Endometrial microvascular endothelial cells (primary cell): ENCODE results near the gene CYB5D1. TPM values are rescaled to one million over a fixed set of nuclear protein-coding genes. Genes with fewer than 3 reads are reported as not detected.

Source experiments
- in situ Hi-C: cut with HindIII; loops from 2 replicates; pipeline ENCODE4 v1.10.0; 2017; ENCODE audit warnings: low sequenced_read_pairs, low pct_unique_long_range_greater_than_20kb; ENCODE audit errors: inconsistent ontology term
- total RNA-seq: library from RNA; depleted of rRNA; stranded (reverse); fragments of >200 nt; gene quantifications from one replicate; pipeline ENCODE4 v1.2.3, GENCODE V29; 2015; ENCODE audit errors: inconsistent ontology term

The CYB5D1 gene
- total RNA-seq, 1 donor from 2014 or later: 7.6 TPM

DNA sequence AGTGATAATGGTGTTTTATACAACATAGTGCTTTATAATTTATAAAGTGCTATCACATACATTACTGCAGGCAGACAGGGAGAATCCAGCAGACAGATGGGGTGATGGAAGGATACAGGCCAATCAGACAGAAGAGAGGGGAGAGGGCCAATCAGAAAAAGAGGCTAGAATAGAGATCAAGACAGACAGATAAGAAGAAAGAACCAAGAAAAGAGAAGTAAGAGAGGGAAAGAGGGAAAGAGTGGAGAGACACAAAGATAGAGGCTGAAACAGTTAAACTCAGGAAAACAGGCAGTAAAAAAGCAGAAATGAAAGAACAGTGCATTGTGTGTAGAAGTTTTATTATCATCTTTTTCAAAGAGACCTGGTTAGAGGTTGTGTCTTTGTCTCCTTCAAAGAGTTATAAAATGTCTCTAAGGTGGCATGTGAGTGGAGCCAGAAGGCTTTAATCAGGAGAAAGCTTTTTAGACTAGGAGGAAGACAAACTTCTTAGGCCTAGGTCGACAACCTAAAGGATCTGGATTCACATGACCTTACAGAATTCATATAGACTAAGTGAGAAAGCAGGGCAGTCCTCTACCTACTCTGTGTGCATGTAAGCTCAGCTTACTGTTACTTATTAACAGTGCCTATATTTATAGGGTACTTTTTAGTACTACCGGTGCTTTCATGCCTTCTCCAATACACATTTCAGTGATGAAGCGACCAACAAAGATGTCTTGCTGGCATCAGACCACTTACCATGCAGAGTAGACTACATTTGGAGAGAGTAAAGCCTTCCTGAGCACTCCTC is 22.5 kb downstream of the CYB5D1 start:
- in situ Hi-C loops: no loop called here

DNA sequence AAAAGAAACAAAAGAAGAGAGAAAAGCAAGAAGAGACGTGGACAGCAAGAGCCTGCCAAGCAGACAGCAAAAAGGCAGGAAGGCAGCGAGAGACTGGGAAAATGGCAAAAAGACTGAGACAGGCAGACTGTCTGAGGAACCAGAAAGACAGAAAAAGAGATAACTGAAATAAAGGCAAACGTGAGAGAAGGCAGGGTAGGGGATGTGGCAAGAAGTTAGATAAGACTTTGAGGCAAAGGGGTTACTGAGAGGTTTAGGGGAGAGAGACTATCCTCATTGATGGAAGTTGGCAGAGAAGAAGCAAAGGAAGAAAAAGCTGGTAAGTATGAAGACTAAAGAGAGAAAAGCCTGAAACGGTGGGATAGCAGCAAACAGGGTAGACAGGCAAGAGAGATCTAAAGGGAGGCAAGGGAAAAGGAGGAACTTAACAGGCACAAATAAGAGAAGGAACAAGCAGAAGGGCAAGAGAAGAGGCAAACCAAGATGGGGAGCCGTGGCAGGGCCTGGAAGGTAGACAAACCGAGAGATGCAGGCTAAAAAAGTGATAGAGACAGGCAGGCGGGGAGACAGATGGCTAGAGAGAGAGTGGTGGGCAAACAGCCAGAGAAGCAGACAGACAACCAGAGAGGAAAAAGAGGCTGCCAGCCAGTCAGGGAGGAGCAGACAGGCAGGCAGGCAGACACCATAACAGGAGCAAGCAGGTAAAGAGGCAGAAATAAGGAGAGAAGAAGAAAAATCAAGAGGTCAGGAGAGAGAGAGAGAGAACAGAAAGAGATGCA is 23.7 kb downstream of the CYB5D1 start:
- in situ Hi-C loops: no loop called here

DNA sequence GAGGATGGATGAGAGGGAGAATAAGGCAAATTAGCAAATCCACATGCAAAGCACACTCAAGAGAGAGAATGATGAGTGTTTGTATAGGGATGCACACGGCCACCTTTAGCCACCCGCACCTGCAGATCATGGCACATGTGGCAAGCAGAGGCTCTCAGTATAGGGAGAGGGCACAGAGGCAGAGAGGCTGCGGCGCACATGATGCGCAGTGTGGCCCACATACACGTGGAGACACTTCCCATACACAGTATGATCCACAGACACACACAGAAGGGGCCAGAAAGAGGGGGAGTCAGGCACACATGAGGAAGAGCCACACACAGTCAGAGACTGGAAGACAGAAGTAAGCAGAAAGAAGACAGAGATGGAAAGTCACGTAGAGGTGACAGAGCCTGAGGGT is 24.3 kb downstream of the CYB5D1 start:
- in situ Hi-C loops: no loop called here

DNA sequence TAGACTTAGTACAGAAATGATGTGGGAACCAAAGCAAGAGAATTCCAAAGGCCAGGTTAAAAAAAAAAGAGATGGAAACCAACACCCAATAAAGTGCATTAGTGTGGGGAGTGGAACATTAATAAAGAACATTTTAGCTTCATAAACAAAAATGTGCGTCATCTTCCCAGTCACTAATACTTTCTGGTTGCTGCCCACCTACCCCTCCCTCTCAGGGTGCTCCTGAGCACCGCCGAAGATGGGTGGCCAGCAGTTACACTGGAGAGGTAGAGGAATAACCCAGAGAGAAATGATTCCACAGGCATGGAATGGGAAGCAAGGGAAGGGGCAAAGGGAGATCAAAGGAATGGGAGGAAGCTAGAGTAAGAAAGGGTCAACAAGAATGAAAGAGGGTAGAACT is 24.8 kb downstream of the CYB5D1 start:
- in situ Hi-C loops: no loop called here

DNA sequence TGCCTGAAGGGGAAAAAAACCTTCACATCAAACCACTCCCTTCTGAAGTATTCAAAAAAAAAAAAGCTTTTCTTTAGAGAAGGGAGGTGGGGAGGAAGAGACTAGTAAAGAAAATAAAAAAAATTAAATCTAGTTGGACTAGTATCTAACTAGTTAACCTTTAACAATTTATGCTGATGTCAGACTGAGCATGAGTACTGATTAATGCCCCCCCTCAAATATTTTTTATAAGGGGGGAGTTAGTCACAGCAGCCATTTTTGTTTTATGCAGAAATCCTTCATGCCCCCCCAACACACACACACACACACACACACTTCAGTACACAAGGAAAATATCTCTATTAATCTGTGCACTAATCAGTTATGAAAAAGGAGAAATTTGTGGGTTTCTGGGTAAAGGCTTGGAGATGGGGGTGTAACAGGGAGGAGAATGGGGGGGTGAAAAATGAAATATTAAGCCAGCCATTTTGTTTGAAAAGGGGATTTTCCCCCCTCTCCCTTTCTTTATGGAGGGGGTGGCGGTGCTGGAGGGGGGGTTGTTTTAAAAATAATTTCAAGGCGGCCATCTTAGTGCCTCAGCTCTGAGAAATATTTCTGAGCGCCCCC is 26.1 kb downstream of the CYB5D1 start:
- in situ Hi-C loops: no loop called here

DNA sequence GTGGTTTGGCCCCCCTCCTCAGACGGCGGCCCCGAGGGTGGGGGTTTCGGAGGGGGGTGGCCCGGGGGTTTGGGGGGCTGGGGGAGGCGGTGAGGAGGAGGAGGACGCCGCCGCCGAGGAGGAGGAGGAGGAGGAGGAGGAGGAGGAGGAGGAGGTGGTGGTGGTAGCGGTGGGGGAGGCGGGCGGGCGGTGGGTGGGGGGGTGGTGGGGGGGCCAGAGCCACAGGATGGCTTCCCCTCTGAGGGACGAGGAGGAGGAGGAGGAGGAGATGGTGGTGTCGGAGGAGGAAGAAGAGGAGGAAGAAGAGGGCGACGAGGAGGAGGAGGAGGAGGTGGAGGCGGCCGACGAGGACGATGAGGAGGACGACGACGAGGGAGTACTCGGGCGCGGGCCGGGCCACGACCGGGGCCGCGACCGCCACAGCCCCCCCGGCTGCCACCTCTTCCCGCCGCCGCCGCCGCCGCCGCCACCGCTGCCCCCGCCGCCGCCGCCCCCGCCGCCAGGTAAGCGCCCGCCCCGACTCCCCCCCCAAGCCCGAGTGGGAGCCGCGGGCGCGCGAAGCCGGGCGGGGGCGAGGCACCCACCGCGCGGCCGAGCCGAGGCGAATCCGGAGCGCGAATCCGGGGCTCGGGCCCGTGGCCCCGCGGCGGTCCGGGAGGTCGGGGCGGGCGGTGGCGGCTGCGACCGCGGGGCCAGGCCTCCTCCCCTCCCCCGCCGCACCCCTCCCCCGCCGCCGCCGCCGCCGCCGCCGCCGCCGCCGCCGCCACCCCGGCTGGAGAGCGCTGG is 27.0 kb downstream of the CYB5D1 start:
- in situ Hi-C loops: no loop called here

DNA sequence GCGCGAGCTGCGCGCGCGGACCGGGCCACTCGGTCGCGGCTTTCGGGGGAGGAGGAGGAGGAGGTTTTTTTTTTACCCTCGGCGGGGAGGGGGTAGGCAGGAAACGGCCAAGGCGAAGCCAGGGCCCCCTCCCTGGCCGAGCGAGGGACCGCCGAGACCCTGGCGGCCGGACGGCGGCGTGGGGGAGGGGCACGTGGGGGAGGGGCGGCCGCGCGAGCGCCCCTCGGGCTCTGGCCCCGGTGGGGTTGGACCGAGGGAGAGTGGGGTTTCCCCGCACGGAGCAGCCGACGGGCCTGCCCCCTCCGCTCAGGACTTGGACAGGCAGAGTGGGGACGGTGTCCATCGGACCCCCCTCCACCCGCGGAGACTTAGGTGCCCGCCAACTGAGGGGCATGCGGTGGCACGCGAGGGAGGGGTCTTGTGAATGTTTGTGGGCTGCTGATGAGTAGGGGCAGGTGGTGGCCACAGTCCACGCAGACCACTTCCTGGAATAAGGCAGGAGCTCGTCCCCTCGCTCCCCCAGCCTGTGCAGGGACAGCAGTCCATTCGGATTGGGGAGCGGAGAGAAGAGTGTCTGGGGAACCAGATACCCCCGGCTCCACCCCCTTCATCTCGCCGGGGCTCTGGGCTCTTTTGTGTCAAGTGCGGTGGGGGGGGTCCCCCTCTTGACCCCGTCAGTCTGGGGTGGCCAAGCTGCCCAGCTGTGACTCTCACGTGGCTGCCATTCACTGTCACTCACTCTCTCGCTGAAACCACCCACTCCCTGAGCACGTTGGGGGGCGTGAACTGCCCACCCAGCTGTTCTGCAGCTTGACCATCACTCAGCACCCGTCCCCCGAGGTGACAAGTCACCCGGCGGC is 27.8 kb downstream of the CYB5D1 start:
- in situ Hi-C loops: no loop called here

DNA sequence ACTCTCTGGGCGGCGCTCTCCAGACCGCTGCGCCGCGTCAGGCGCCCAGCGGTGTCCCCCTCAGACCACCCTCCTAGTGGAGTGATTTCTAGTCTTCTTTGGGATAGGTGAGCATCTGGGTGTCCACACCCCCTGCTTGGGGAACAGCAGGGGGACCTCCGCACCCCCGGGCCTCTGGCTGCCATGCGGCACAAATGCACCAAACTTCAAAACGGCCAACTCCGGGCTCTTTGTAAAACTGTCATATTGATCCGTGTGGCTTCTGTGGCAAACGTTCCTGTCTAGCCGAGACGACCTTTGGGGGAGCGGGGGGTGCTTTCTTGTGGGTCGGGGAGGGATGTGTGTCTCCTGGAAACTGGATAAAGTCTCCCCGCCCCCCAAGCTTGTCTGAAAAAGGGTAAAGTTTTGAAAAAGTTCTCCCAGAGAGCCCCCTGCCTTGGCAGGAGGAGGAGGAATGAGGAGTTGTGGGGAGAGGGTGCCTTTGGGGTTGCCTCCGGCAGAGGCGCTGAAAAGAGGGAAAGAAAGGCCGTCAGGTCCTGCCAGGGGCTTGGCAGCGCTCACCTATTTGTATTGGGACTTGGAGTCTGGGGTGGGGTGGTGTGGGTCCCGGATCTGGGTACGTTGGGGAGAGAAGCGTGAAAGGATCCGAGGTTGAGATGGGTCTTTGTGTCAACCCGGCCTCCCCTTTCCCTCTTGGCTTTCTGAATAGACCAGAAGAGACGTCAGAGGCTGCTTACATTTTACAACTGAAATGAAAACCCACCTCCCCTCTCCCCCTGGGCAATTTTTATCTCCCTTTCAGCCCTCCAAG is 28.6 kb downstream of the CYB5D1 start:
- in situ Hi-C loops: no loop called here

DNA sequence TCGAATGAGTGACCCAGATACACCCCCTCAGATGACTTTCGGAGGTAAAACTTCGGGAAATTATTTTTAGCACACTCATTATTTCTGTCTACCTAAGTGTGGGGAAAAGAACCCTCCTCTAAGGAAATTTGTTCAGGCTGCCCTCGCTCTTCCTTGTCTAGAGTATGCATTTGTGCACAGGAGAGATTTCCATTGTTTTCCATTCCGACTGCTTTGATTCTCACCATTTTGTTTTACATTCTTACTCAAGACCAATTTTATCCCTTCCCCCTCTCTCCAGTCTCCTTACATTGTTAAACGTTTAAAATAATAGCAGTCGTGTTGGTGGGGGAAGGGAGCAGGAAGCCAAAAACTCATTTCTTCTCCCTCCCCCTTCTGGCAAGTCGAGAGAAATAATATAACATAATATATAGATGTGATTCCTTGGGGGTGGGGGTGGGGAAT is 29.3 kb downstream of the CYB5D1 start:
- in situ Hi-C loops: no loop called here

DNA sequence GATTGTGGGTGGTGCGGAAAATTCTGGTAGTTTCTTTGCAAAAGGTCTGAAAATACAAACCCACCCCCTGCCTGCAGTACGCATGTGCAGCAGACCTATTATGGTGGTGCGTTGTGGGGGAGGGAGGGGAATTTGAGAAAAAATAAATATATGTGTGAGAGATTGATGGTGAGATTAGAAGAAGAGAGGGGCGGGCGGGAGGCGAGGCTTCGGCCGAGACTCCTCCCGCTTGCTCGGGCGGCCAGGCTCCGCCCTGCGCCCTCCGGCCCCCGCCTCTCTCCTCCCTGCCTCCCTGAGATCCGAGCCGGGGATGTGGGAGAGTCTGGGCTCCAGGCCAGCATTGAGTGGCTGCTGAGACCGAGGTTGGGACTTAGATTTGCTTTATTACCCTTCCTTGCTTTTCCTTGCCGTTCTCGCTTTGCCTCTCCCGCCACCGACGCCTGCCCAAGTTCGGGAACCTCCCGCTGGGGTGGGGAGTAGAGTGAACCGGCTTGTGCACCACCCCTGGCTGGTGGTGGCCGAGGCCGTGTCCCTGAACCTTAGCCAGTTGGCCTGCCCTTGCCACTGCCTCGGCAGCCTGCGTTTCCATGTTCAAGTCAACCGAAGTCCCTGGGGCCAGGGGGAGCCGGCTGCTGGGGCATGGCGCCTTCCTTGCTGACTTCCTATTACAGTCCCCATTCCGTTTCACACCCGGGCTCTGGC is 29.8 kb downstream of the CYB5D1 start:
- in situ Hi-C loops: no loop called here

DNA sequence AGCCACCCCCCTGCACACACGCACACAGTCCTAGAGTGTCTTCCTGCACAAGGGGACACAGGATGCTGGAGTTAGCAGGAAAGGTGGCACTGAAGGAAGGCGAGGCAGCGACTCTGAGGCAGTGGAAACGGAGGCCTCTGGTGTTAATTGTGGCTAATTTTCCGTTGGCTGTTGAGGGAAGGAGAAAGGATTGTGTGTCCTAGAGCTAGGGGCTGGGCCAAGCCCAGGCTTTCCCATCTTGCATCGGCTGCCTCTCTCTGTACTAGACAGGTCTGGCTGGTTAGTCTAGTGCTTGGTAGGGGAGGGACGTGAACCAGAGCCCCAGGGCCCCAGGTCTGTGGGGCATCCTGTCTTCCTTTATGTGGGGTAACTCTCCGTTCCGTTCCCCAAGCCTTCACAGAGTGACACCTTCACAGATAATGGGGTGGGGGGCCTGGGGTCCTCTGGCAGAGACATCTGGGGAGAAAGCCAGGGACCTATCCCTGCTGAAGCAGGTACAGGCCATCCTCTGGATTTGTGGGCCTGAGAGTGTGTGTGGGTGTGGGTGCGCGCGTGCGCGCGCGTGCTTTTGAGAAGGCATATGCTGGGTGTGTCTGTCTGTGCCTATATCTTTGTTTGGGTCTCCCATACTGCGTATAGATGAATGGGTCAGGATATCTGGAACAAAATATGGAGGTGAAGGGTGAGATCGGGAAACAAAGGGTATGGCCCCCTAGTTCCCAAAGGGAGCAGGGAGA is 30.5 kb downstream of the CYB5D1 start, which contains the start of gene CHD3:
CHD3 (plus strand) TSS at position 606 of the 737 bp plus-strand sequence. CDS start 212 bp downstream, outside the sequence.
- in situ Hi-C loops: no loop called here

DNA sequence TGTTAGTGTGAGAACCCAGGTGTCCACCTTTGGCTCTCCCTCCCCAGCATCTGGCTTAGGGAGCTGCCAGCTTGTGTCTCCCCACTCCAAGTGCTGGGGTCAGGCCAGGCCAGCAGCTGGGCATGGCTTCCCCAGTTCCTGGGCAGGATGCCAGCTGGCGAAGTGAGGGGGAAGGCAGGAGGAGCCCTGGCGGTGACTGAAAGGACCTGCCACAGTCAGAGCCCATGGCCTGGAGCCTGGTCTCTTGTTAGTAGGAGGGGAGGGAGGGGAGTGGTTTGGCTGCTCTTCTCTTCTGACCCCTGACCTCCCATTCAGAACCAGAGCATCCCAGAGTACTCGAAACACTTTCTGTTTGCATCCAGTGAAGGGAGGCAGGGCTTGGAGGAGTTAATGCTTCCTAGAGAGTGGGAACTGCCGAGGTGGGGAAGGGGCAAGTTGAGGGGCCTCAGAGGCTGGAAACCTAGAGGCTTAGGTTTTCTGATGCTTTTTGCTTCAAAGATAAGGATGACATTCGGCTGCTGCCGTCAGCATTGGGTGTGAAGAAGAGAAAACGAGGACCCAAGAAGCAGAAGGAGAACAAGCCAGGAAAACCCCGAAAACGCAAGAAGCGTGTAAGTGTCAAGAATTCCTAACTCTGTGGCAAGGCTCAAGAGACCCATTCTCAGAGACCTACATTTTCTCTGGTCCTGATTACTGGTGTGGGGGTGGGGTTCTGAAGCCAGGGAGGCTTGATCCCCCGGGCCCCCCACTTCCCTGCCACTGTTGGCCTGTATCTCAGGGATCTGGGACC is 31.6 kb downstream of the CYB5D1 start:
- in situ Hi-C loops: no loop called here

DNA sequence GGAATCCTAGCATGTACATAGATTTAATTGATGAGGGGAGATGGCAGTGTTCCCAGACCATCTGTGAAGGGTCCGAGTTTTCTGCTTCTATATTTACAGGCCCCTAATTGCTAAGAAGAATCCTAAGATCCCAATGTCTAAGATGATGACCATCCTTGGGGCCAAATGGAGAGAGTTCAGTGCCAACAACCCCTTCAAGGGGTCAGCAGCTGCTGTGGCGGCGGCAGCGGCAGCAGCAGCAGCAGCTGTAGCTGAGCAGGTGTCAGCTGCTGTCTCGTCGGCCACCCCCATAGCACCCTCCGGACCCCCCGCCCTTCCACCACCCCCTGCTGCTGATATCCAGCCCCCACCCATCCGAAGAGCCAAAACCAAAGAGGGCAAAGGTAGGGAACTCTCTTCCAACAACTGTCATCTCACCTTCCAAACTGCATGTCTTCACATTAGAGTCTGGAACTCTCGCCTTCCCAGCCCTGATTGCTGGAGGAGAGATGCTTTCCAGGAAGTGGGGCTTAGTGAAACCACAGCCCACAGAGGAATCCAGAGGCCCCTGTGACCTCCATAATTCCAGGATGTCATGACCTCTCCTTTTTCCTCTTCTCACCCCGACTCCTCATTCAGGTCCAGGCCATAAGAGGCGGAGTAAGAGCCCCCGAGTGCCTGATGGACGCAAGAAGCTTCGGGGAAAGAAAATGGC is 35.5 kb downstream of the CYB5D1 start:
- in situ Hi-C loops: no loop called here

DNA sequence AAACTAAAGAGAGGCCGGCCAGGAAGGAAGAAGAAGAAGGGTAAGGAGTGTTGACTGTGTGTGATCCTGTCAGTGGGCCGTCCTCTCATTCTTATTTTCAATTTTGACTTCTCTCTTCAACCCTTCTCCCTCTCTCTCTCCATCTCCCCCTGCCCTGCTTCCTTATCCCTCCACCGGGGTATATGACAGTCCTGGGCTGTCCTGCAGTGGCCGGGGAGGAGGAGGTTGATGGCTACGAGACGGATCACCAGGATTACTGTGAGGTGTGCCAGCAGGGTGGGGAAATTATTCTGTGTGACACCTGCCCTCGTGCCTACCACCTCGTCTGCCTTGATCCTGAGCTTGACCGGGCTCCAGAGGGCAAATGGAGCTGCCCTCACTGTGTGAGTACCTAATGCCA is 36.4 kb downstream of the CYB5D1 start:
- in situ Hi-C loops: no loop called here

DNA sequence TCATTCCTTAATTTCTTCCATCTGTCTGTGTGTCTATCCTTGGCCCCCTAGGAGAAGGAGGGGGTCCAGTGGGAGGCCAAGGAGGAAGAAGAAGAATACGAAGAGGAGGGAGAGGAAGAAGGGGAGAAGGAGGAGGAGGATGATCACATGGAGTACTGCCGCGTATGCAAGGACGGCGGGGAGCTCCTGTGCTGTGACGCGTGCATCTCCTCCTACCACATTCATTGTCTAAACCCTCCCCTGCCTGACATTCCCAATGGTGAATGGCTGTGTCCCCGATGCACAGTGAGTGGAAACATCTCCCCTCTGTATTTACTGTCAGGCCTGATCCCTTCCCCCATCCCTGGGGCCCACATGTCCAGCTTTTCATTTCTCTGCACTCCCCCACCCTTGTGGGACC is 37.1 kb downstream of the CYB5D1 start:
- in situ Hi-C loops: no loop called here
